Mesangial cell (primary cell): Measurements from ENCODE around the gene FBXO44. TPM values are rescaled to one million over a fixed set of nuclear protein-coding genes. Genes with fewer than 3 reads are reported as not detected.

Source experiments
- total RNA-seq: library from RNA; depleted of rRNA; stranded (reverse); fragments of >200 nt; gene quantifications from 2 replicates; pipeline ENCODE4 v1.2.3, GENCODE V29; 2015

FBXO44 gene, protein sequence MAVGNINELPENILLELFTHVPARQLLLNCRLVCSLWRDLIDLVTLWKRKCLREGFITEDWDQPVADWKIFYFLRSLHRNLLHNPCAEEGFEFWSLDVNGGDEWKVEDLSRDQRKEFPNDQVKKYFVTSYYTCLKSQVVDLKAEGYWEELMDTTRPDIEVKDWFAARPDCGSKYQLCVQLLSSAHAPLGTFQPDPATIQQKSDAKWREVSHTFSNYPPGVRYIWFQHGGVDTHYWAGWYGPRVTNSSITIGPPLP
- total RNA-seq: 5.5 and 21.7 TPM in 2 replicates

GRCh38 chr1:11654137-11654938, at the start of gene FBXO44, which contains the start of gene FBXO2:
Gene FBXO44, plus strand, starts transcription at chr1:11654877. Its CDS starts 959 bp downstream, at chr1:11655836.
Gene FBXO2, minus strand, starts transcription at chr1:11654429. Its CDS starts 89 bp downstream, at chr1:11654340.

DNA sequence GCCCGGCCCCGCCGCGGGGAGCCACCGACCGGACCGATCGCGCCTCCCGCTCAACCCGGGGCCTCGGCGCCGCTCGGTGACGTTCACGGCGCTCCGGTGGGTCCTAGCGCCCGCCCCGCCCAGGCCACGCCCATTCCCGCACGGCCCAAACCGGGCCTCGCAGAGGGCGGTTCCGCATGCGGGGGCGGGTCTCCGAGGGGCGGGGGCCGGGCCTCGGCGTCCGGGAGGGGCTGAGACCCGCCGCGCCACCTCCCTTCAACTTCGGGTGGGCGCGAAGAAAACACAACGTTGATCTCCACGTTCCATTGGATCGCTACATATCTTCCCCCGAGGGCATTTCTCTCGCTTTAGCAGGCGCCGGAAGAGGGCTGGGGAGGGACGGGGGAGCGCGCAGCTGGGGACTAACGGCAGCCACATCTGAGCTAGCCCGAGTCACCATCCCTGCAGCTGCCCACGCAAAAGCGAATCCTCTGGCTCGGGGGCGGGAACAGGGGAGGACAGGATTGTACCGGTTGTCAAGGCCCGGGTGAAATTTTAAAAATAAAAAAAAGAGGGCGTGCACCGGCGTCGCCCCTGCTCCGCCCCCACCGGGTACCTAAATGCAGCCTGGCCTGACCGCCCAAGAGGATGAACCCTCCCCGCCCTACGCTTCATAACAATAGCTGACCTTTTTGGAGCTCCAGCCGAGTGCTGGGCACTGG, 26.5 kb downstream of the FBXO44 start, which contains the start of gene MAD2L2:
Gene MAD2L2, minus strand, starts transcription at position 78 of the 701 bp plus-strand sequence. CDS start 547 bp downstream, outside the sequence.

DNA sequence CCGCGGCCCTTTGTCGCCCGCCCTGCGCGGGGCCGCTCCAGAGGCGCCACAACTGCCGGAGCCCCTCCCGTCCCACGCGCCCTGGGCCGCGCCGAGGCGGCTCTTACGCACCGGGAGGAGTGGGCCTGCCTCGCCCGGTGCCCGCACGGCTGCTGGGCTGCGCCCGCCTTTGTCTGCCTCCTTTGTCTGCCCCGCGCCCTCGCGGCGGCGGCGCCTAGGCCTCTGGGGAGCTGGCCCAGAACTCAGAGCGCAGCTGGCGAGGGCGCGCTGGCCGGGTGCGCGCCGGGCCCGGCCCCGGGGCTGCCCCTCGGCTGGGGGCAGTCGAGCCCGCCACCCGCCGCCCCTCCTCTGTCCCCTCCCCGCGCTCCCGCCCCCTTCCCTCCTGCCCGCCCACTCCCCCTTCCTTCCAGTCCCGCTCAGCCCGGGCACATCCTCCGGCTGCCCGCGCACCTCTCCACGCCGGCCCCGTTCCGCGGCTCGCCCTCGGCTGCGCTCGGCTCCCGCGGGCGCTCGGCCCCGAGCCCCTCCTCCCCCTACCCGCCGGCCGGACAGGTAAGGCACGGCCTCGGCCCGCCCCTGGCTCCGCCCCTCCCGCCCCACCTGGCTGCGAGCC, 36.7 kb downstream of the FBXO44 start, which contains the start of gene DRAXIN:
Gene DRAXIN, plus strand, starts transcription at position 409 of the 613 bp plus-strand sequence. CDS start 14,549 bp downstream, outside the sequence.

Other genes with a start within 250 kb of the FBXO44 start
- 0.16 and 0.38 TPM in 2 replicates for gene DISP3, start 175.7 kb upstream of the FBXO44 start, total RNA-seq
- gene FBXO2, start 448 bp upstream of the FBXO44 start, total RNA-seq: 1.1 and 4.4 TPM in 2 replicates
- gene FBXO6, start 9.3 kb downstream of the FBXO44 start, total RNA-seq: 9.6 and 14.2 TPM in 2 replicates
- gene MAD2L2, start 26.3 kb downstream of the FBXO44 start, total RNA-seq: 68.8 and 103 TPM in 2 replicates
- under 0.01 TPM in 2 replicates for gene DRAXIN, start 36.8 kb downstream of the FBXO44 start, total RNA-seq
- 73.2 and 85.6 TPM in 2 replicates for gene AGTRAP, start 81.3 kb downstream of the FBXO44 start, total RNA-seq
- gene C1orf167, start 107.3 kb downstream of the FBXO44 start, total RNA-seq: not detected in 2 replicates
- 7.5 and 25.2 TPM in 2 replicates for gene MTHFR, start 151.1 kb downstream of the FBXO44 start, total RNA-seq
- 6.7 and 11.5 TPM in 2 replicates for gene CLCN6, start 151.3 kb downstream of the FBXO44 start, total RNA-seq
- gene NPPA, start 192.9 kb downstream of the FBXO44 start, total RNA-seq: not detected in 2 replicates
- gene NPPB, start 204.1 kb downstream of the FBXO44 start, total RNA-seq: 7.4 and 17.8 TPM in 2 replicates